ENCODE results near the gene RASAL1.
A peak's percentile ranks its signal among the peaks of the same experiment; 100 is the strongest.

RASAL1 gene

DNA sequence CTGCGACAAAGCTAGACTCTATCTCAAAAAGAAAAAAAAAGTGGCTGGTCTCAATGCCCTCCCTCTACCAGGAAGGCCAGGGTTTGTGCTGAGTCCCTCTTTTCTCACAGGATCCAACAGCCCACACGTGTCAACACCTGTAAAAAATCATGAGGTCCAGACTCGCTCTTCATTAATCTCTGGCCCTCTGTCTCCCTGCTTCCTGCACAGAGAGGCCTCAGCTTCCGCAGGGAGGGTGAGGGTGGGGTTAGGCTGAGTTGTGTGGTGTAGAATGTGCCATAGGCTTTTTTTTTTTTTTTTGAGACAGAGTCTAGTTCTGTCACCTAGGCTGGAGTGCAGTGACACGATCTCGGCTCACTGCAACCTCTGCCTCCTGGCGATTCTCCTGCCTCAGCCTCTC, 20.1 kb upstream of the RASAL1 start:
- DNase-seq (ENCODE audit: low spot score), result no peak
- in situ Hi-C loops (cut with MboI; ENCODE audit: low pct_unique_long_range_greater_than_20kb, low sequenced_read_pairs, unreplicated experiment), result no loop called here

GRCh38 chr12:113155060-113155459, 19.5 kb upstream of the RASAL1 start:
- in situ Hi-C loops (cut with MboI; ENCODE audit: low pct_unique_long_range_greater_than_20kb, low sequenced_read_pairs, unreplicated experiment), result no loop called here
- no peak for DNase-seq (ENCODE audit: low spot score)
- TF ChIP-seq, protein P1, sequence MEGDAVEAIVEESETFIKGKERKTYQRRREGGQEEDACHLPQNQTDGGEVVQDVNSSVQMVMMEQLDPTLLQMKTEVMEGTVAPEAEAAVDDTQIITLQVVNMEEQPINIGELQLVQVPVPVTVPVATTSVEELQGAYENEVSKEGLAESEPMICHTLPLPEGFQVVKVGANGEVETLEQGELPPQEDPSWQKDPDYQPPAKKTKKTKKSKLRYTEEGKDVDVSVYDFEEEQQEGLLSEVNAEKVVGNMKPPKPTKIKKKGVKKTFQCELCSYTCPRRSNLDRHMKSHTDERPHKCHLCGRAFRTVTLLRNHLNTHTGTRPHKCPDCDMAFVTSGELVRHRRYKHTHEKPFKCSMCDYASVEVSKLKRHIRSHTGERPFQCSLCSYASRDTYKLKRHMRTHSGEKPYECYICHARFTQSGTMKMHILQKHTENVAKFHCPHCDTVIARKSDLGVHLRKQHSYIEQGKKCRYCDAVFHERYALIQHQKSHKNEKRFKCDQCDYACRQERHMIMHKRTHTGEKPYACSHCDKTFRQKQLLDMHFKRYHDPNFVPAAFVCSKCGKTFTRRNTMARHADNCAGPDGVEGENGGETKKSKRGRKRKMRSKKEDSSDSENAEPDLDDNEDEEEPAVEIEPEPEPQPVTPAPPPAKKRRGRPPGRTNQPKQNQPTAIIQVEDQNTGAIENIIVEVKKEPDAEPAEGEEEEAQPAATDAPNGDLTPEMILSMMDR (IDR thresholded peaks at IDR 0.05; ENCODE audit: extremely low read depth, insufficient read depth, missing control alignments), result no peak

More for the DNA sequence above, 20.1 kb upstream of the RASAL1 start:
- TF ChIP-seq, protein P1 (IDR thresholded peaks at IDR 0.05; ENCODE audit: extremely low read depth, insufficient read depth, missing control alignments), result no peak

GRCh38 chr12:113154351-113154973, 18.9 kb upstream of the RASAL1 start:
- in situ Hi-C loops (cut with MboI; ENCODE audit: low pct_unique_long_range_greater_than_20kb, low sequenced_read_pairs, unreplicated experiment), result no loop called here
- TF ChIP-seq, protein P1 (IDR thresholded peaks at IDR 0.05; ENCODE audit: extremely low read depth, insufficient read depth, missing control alignments), result no peak
- DNase-seq (ENCODE audit: low spot score), result peak; percentile 67

- DNase-seq (ENCODE audit: low spot score), result peak; percentile 89
- TF ChIP-seq, protein P1 (IDR thresholded peaks at IDR 0.05; ENCODE audit: extremely low read depth, insufficient read depth, missing control alignments), result peak; percentile 74
- in situ Hi-C loops (cut with MboI; ENCODE audit: low pct_unique_long_range_greater_than_20kb, low sequenced_read_pairs, unreplicated experiment), result no loop called here
Observed at GRCh38 chr12:113152835-113153814, 17.6 kb upstream of the RASAL1 start.

DNA sequence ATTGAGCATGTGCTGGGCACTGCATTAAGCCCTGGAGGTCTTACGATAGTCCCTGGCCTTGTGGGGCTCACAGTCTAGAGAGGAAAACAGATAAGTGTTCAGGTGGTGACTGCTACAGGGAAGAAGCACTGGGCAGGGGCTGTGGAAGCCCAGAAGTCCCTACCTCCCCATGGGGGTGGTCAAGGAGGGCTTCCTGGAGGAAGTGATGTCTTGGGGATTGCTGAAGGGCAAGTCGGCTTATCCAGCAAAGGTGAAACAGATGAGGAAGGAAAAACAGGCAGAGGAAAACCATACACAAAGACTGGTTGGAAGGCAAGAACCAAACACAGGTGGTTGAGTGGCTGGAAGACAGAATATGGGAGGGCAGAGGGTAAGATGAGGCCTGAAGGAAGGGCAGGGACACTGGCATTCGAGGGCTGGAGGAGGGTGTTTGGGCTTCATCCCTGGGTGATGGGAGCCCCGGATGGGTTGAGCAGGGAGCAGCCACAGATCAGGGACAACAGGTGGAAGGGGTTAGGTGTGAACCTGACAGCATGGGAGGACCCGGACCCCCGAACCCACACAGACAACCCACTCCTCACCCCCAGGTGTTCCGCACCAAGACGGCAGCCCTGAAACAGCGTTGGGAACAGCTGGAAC, 16.8 kb upstream of the RASAL1 start:
- in situ Hi-C loops (cut with MboI; ENCODE audit: low pct_unique_long_range_greater_than_20kb, low sequenced_read_pairs, unreplicated experiment), result no loop called here
- TF ChIP-seq, protein P1 (IDR thresholded peaks at IDR 0.05; ENCODE audit: extremely low read depth, insufficient read depth, missing control alignments), result no peak
- DNase-seq (ENCODE audit: low spot score), result no peak

DNA sequence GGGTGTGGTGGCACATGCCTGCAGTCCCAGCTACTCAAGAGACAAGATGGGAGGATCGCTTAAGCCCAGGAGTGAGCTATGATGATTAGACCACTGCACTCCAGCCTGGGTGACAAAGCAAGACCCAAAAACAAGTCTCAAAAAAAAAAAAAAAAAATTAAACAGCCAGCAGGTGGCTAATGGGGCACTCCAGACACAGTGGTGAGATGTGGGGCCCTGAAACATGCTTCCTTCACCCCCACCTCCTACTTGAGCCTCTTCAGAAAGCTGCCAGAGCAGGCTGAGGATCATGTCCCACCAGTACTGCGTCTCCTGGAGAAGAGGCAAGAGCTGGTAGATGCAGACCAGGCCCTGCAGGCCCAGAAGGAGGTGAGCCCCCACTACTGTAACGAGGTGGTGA, 16.1 kb upstream of the RASAL1 start:
- in situ Hi-C loops (cut with MboI; ENCODE audit: low pct_unique_long_range_greater_than_20kb, low sequenced_read_pairs, unreplicated experiment), result no loop called here

More for the DNA sequence above, 16.1 kb upstream of the RASAL1 start:
- TF ChIP-seq, protein P1 (IDR thresholded peaks at IDR 0.05; ENCODE audit: extremely low read depth, insufficient read depth, missing control alignments), result no peak
- no peak for DNase-seq (ENCODE audit: low spot score)
